Fibroblast of pulmonary artery (primary cell): ENCODE results near the gene ZNF778.

Source experiments
- DNase-seq: peaks from one replicate; pipeline ENCODE4 v3.0.0-alpha.2; 2010; ENCODE audit warnings: low read depth
- H3K4me3 ChIP-seq: replicated peaks from 2 replicates; pipeline ENCODE4 v1.5.1; 2011; ENCODE audit warnings: low read depth, mild to moderate bottlenecking, control low read depth, low read length, moderate library complexity
- TF ChIP-seq, protein P1 (sequence below): IDR thresholded peaks from 2 replicates; pipeline ENCODE4 v1.5.1; 2011; ENCODE audit warnings: mild to moderate bottlenecking, control low read depth, low read length, inconsistent platforms; ENCODE audit errors: missing control alignments

The ZNF778 gene

DNA sequence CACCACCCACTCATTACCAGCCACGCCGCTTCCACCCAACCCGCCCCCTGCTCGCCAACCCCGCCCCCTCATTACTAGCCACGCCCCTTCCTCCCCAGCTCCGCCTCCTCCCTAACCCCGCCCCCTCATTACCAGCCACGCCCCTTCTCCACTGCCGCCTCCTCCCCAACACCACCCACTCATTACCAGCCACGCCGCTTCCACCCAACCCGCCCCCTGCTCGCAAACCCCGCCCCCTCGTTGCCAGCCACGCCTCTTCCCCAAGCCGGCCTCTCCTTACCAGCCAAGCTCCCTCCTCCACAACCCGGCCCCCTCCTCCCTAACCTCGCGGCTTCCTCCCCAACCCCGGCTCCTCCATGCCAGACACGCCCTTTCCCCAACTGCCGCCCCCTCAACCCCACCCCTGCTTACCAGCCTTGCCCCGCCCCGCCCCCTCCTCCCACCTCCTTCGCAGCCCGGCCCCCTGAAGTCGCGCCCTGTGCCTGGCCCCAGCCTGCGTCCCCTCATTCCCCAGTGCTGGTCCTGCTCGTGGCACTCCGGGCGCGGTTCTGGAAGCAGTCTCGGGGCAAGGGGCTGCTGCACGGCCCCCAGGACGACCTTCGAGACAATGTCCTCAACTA, 24.4 kb upstream of the ZNF778 start:
- TF ChIP-seq, protein P1, sequence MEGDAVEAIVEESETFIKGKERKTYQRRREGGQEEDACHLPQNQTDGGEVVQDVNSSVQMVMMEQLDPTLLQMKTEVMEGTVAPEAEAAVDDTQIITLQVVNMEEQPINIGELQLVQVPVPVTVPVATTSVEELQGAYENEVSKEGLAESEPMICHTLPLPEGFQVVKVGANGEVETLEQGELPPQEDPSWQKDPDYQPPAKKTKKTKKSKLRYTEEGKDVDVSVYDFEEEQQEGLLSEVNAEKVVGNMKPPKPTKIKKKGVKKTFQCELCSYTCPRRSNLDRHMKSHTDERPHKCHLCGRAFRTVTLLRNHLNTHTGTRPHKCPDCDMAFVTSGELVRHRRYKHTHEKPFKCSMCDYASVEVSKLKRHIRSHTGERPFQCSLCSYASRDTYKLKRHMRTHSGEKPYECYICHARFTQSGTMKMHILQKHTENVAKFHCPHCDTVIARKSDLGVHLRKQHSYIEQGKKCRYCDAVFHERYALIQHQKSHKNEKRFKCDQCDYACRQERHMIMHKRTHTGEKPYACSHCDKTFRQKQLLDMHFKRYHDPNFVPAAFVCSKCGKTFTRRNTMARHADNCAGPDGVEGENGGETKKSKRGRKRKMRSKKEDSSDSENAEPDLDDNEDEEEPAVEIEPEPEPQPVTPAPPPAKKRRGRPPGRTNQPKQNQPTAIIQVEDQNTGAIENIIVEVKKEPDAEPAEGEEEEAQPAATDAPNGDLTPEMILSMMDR: no peak
- DNase-seq: peak; percentile 88
- no peak overlapping the region for H3K4me3 ChIP-seq

DNA sequence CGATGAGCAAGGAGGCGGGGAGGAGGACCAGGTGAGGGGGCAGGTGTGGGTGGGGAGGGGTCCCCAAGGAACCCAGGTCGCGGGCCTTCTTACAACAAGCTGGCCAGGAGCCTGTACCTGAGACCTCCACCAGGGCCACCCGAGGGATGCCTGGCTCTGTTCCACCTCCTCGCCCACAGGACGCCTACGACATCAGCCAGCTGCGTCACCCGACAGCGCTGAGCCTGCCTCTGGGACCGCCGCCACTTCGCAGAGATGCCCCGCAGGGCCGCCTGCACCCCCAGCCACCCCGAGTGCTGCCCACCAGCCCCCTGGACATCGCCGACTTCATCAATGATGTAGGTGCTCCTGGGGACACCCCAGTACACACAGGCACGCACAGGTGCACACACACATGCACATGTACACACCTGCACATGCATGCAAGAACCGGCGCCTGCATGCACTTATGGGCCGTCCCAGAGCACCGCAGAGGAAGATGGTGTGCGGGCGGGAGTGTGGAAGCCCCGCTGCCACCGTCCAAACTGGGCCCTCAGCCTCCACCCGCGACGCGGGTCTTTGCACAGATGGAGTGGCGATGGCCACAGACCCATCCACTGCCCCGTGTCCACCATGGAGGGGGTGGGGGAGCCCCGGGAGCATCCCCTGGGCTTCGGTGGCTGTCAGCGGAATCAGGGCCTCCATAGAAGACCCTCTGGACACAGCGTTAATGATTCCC, 23.8 kb upstream of the ZNF778 start:
- H3K4me3 ChIP-seq: no peak overlapping the region
- no peak for DNase-seq
- TF ChIP-seq, protein P1: no peak

DNA sequence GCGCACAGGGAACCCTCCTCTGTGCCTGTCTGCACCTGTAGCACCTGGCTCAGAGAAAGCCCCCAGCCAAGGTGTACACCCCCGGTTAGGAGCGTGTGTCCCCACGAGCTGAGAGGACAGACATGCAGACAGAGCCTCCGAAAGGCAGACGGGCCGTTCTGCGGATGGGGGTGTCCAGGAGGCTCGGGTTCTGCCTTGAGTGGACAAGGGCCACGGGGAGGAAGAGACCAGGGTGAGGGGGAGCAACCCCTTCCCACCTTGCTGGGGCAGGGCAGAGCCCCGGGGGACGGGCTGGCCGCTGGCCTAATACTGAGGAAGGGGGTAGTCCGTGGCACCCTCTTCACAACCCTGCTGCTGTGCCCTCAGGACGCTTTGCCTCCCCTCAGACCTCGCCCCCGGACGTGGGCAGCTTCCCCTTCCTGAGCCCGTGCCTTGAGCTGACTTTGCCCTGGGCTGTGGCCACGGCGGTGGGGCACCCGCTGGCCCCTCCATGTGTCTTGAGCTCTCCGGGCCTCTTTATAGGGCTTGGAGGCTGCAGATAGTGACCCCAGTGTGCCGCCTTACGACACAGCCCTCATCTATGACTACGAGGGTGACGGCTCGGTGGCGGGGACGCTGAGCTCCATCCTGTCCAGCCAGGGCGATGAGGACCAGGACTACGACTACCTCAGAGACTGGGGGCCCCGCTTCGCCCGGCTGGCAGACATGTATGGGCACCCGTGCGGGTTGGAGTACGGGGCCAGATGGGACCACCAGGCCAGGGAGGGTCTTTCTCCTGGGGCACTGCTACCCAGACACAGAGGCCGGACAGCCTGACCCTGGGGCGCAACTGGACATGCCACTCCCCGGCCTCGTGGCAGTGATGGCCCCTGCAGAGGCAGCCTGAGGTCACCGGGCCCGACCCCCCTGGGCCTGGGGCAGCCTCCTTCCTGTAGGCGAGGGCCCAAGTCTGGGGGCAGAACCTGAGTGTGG, 22.9 kb upstream of the ZNF778 start:
- no peak overlapping the region for H3K4me3 ChIP-seq
- TF ChIP-seq, protein P1: no peak
- no peak for DNase-seq

DNA sequence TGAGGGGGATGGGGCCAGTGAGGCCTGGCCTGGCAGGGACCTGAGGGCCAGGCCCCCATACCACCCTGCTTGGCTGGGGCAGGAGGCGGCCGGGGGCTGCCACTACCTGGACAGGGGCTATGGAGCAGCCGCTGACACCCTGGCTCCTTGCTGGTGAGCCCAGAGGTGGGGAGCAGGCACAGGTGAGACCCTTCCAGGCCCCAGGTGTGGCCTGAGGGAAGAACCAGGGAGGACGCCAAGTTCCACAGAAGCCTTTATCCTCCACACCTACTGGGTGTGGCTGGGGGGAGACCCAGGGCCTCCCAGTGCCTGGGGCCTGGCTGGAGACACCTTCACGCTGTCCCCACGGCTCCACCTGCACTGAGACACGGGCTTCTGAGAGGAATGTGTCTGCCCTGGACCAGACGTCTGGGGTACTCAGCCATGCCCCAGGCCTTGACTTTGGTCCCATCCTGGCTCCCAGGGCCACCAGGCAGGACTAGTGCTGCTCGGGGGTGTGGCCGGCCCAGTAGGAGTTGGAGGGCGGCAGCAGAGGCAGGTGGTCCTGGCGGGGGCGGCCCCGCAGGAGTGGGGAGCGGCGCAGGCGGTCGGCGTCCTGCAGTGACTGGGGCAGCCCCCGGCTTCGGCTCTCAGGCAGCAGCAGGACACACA, 21.9 kb upstream of the ZNF778 start:
- DNase-seq: no peak
- TF ChIP-seq, protein P1: no peak
- H3K4me3 ChIP-seq: no peak overlapping the region

DNA sequence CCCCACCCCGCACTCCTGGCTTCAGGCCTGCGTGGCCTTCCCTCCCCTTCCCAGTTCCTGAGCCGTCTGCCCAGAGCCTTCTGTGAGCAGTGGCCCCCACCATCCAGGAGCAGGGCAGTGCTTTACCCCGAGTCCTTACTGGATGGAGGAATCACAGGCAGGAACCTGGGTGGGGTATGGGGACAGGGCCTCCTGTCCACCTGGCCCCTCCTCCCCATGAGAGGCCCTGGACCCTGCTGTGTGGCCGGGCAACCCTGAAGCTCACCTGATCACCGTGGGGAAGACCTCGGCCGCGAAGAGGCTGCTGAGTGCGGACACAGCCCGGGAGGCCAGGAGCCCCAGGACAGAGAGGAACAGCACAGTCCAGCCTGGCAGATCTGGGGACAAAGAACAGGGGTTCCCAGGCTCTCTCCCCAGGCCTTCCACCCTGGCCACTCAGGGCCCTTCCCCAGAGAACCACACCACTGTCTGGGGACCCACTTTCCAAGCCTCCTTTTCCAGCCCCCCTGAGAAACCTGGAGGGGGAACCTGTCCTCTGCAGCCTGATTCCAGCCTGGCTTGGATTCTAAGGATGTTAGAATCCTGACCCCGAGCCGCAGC, 20.4 kb upstream of the ZNF778 start:
- no peak overlapping the region for H3K4me3 ChIP-seq
- DNase-seq: no peak
- TF ChIP-seq, protein P1: no peak
